Measurements from ENCODE around the gene BRICD5.
"Not testable (repeated sequence)": the region's sequence is repeated elsewhere in the genome, so short reads cannot be mapped to it uniquely, and the experiment has no call there.

The BRICD5 gene

DNA sequence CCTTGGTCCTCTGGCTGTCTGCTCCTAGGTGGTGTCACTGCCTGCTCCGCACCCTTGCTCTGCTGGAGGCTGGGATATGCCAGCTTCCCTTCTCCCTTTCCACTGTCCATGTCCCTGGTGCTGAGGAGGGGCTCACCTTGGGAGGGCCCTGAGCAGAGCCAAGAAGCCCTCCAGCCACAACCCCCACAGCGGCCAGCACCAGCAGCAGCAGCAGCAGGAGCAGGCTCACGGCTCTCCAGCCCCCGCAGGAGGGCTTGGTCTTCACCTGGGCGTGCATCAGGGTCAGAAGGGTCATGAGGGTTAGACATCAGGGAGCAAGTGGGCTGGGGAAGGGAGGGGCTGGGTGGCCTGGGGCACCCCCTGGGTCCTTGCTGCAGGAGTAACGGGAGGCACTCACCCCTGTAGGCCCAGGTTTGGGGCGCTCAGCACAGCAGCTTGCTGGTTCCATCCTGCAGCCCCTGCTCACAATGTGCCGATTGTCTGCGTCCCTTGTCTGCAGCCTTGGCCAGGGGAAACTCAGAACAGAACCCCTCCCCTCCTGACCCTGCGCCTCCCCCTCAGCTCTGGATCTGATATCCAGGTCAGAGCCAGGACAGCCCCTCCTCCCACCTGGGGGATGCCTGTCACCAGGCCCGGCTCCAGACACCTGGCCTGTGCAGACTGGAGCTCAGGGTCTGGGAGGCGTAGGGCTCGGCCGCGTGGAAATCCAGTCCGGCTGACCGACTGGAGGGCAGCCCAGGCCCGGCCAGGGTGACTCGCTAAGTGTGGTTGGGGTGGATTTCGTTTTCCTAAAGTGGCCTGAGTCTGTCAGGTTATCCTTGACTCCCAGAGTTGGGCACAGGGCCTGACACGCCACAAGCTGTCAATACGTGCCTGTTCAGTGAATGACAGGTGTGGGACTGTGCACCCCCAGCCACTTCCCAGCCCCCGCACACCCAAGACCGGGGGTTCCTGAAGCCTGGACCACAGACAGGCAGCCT, at the start of gene BRICD5:
BRICD5 (minus strand) TSS at position 478 of the 980 bp plus-strand sequence; CDS start at position 448, 30 bp downstream.
- DNase-seq (ENCODE audit: low read depth in 2 of 2) = no peak

DNA sequence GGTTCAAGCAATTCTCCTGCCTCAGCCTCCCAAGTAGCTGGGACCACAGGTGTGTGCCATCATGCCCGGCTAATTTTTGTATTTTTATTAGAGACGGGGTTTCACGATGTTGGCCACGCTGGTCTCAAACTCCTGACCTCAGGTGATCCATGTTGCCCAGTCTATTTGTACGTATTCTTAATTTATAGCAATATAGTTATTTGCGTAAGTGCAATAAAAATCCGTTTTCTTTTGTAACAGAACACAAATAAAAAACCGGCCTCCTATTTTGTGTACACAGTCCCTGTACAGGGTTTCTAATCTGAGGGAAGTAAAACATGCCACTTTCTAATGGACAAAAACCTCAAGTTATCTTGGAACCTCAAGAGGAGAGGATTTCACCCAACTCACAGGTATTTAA, 49.6 kb upstream of the BRICD5 start:
- no peak for DNase-seq (ENCODE audit: low read depth in 2 of 2)

DNA sequence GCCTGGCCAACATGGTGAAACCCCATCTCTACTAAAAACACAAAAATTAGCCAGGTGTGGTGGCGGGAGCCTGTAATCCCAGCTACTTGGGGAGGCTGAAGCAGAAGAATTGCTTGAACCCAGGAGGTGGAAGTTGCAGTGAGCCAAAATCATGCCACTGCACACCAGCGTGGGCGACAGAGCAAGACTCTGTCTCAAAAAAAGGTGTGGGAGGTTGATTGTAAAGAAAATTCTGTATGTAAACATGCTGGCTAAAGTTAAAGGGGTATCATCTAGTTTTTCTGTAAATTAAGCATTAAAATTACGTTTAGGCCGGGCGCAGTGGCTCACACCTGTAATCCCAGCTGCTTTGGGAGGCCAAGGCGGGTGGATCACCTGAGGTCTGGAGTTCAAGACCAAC, 47.9 kb upstream of the BRICD5 start:
- not testable (repeated sequence) for DNase-seq (ENCODE audit: low read depth in 2 of 2)

DNA sequence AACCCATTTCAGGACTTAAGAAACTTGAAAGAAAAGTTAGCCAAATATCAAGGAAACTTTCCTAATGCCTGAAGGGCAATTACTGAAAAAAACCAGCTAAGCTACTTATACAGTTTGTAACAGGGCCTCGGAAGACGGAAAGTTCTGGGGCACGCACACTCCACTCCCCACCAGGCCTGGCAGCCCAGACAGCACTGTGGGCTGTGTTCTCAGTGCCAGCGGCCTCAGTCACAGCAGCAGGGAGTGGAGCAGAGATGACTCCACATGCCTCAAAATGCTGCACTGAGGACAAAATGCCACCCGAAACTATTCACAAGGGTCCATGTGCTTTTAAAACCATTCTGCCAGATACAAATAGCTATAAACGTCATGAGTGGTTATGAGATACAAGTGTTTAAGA, 47.1 kb upstream of the BRICD5 start:
- DNase-seq (ENCODE audit: low read depth in 2 of 2) = no peak

DNA sequence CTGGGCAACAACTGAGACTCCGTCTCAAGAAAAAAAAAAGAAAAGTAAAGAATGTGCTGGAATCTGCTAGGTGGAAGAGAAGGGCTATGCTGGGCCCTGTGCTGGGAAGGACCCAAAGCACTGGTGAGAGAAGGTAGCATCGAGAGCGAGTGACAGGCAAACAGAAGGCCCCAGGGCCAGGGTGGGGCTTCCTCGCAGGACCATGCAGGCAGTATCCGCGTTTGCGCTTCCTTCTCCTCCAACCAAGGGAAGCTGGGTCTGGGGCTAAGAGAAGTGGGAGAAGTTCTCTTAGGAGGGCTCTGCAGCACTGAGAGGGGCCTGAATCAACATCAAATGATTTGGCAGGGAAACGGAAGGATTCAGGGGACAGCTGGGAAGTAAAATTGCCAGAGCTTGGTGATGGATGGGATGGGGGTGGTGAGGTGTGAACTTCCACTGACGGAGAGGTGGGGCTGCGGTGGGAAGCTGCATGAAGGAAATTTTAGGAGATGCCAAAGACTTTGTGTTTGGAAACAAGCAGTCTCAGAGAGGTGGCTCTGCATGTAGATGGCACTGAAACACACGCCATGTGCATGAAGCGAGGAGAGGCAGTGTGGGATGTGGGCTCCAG, 46.0 kb upstream of the BRICD5 start:
- no peak for DNase-seq (ENCODE audit: low read depth in 2 of 2)

DNA sequence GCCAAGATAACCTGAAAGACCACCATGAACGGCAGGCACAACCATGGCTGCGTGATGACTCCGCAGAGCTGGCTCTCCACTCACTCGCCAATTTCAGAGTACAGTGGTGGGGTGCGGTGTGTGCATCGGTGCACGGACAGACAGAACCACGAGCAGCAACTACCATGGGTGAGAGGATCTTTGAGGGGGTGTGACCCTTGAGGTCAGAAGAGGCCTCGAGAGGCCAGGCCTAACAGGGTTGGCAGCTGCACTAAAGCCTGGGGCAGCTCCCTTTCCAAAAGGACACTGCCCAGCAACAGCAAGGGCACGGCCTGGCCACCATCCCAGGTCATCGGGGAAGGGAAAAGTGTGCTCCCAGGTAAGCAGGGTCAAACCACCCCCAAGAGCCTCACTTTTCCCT, 42.6 kb upstream of the BRICD5 start:
- no peak for DNase-seq (ENCODE audit: low read depth in 2 of 2)

DNA sequence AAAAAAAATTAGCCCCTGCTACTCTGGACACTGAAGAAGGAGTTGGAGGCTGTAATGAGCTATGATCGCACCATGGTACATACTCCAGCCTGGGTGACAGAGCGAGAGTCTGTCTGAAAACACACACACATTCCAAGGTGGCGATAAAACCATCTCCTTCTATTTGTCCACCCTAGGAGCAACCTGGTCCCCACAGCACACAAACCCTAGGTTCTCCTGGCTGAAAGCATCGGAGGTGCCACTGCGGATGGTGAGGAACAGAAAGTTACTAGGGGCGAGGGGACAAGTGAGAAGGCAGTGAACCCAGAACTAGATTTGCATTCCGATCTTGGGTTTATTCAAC, 42.1 kb upstream of the BRICD5 start:
- DNase-seq (ENCODE audit: low read depth in 2 of 2) = no peak

DNA sequence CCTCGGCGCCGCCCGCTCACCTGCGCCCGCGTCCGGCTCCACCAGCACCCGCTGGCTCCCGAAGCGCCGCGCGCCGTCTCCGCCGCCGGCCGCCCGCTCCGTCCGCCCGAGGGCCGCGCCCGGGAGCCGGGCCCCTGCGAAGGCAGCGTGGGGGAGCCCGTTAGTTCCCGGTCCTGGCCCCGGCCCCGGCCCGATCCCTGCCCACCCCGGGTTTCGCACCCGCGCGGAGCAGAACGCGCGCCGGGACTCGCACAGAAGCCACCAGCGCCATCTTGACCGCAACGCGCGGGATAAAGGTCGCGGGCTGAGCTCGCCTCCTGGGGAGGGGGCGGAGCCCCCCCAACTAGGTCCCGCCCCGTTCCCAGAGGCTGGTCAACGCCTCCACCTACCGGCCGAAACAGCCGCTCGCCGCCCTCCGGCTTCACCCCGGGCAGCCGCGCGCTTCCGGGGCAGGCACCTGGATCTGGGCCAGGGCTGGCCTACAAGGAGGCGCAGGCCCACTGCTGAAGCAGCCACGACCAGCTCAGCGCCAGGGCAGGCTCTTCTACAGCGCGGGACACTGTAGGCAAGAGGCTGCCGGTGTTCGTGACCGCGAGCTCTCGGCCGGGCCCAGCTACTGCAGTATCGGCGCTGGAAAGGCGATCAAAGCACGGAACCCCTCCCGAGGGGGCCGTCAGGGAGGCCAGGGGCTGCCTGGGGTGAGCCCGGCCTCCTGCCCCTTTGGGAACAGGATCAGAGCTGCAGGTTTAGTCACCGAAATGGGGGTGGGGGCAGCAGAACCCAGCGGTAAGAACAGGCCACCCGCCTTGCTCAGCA, 40.8 kb upstream of the BRICD5 start, which contains the start of gene ECI1:
ECI1 (minus strand) TSS at position 292 of the 816 bp plus-strand sequence; CDS start at position 271, 21 bp downstream.
- peak; percentile 62 to 77 for DNase-seq (ENCODE audit: low read depth in 2 of 2)

DNA sequence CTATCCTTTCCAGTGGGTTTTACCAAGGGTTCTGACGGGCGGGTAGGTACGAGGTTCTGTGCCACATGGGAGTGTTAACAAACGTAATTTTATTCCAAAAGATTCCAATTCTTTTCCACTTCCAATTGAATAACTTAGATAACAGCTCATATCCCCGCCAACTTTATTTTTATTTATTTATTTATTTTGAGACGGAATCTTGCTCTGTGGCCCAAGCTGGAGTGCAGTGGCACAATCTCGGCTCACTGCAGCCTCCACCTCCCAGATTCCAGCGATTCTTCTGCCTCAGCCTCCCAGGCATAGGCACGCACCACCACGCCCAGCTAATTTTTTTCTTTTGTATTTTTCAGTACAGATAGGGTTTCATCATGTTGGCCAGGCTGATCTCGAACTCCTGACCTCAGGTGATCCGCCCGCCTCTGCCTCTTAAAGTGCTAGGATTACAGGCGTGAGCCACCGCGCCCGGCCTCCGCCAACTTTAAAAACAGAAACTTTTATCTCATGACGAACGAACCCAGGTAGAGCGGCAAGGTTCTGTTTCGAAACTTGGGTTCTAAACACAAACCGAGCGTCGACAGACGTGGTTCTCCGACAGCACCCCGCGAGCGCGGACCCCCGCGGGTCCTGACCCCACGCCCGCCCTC, 40.1 kb upstream of the BRICD5 start:
- peak in 1 of 2 donors; percentile 39 for DNase-seq (ENCODE audit: low read depth in 2 of 2)

DNA sequence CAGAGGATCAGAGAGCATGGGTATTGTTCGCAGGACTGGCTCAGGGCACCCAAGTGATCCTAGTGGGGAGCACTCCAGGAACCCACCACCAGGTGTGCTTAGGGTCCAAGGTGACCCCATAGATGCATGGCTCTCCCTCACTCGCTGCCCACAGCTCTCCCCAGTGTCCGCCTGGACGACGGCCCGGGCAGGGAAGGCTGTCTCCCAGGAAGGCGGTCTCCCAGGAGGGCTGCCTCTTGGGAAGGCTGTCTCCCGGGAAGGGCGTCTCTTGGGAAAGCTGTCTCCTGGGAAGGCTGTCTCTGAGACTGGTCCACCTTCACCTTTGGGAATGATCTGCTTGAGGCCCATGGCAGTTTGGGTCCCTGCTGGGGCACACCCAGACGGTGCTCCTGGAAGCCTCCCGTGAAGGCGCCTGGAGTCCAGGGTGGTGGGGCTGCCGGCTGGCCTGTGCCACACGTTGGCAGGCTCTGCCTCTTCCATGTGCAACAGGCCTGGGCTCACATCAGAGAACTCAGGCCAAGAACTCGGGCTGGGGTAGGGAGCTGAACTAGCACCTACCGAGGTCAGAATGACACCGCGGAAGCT, 35.7 kb upstream of the BRICD5 start:
- DNase-seq (ENCODE audit: low read depth in 2 of 2) = no peak

DNA sequence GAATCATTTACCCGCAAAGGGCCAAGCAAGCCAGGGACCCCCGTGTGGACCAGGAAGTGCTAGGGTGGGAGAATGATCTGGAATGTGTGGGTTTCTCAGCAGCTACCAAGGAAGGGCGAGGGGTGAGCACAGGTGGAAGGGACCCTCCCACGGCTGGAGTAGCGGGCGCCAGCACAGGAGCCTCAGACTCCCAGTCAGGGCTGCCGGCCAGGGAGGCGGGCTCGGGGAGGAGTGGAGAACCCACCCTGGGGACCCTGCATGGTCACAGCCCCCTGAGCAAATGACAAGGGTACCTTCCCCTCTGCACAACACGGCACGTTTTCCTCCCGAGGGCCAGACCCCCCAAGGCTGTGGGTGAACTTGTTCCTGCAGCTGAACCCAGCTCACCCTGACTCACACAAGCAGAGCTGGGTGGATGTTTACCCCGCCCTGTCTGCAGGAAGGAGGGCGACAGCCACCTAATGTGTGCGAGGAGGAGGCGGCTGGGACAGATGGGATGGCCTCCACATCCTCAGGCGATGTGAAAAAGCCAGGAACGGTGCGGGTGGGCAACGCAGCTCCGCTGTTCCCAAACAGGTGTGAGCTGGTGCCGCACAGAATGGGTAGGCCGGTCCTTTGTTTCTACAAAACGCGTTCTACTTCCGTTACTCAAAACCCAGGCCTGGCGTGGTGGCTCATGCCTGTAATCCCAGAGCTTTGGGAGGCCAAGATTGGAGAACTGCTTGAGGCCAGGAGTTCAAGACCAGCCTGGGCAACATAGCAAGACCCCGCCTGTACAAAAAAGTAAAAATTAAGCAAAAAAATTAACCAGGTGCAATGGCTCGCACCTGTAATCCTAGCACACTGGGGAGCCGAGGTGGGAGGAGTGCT, 34.5 kb upstream of the BRICD5 start:
- no peak for DNase-seq (ENCODE audit: low read depth in 2 of 2)

DNA sequence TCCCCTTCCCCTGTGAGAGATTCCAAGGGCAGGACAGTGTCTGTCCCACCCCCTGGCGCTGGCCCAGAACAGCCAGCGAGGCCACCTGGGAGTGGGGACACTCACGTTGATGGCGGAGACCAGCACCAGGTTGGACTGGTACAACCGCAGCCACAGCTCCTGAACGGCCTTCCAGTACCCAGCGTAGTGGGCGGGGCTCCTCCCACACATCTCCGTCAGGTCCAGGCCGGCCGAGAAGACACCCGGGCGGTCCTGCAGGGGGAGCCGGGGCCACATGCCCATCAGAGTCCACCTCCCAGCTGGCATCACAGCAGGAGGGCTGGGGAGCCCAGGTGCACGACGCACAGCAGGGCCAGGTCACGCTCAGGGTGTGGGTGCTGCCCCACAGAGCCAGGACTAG, 33.6 kb upstream of the BRICD5 start:
- DNase-seq (ENCODE audit: low read depth in 2 of 2) = no peak

DNA sequence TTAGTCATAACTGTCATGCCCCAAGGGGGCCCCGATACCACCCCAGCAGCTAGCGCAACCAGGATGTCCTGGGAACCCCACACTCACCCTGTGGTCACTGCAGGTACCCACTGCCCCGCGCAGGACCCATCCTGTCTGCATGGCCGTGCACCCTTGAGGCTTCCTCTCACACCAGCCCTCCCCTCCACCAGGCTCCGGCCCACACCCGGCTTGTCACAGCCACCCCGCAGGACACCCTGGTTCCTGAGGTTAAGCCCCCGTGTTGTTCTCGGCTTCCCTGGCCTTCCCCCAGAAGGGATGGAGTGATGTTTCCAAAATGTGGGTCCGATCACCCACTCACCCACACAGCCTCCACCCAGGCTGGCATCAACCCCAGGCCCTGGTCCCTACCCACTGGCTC, 33.1 kb upstream of the BRICD5 start:
- DNase-seq (ENCODE audit: low read depth in 2 of 2) = no peak

DNA sequence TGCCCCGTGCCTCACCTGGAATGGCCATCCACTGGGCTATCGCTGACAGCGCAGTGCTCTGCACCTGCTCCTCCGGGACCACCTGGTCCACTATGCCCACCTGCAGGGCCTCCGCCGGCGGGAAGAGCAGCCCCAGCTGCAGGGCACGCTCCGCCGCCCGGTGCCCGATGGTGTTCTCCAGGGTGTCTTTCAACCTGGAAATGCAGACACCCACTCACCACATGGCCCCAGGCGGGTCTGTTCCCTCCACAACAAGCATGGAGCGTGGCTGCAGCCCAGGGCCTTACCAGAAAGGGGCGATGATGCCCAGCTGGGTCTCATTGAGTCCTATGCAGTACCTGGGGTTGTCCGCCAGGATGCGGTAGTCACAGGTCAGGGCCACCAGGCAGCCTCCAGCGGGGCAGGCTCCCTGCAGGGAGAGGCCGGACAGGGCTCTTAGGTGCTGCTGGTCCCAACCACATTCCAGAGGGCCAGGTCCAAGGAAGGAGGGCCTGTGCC, 32.4 kb upstream of the BRICD5 start:
- DNase-seq (ENCODE audit: low read depth in 2 of 2) = no peak

DNA sequence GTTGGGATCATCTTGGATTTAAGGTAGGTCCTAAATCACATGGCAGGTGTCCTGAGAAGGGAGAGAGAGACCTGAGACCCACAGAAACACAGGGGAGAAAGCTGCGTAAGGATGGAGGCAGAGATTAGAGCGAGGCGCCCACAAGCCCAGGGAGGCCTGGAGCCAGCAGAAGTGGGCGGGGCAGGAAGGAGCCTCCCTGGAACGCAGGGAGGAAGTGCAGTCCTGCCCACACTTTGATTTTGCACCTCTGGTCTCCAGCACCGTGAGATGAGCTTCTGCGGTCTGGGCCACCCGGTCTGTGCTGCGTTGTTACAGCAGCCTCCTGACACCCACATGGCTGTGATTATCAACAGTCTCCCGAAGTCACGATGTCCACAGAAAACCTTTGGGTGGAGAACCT, 31.9 kb upstream of the BRICD5 start:
- no peak for DNase-seq (ENCODE audit: low read depth in 2 of 2)

DNA sequence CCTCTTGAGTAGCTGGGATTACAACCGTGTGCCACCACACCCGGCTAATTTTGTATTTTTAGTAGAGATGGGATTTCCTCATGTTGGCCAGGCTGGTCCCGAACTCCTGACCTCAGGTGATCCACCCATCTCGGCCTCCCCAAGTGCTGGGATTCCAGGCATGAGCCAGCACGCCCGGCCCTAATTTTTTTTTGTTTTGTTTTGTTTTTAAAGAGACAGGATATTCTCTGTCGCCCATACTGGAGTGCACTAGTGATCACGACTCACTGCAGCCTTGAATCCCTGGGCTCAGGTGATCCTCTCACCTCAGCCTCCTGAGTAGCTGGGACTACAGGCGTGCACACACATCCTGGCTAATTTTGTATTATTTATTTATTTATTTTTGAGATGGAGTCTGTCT, 29.7 kb upstream of the BRICD5 start:
- not testable (repeated sequence) for DNase-seq (ENCODE audit: low read depth in 2 of 2)

DNA sequence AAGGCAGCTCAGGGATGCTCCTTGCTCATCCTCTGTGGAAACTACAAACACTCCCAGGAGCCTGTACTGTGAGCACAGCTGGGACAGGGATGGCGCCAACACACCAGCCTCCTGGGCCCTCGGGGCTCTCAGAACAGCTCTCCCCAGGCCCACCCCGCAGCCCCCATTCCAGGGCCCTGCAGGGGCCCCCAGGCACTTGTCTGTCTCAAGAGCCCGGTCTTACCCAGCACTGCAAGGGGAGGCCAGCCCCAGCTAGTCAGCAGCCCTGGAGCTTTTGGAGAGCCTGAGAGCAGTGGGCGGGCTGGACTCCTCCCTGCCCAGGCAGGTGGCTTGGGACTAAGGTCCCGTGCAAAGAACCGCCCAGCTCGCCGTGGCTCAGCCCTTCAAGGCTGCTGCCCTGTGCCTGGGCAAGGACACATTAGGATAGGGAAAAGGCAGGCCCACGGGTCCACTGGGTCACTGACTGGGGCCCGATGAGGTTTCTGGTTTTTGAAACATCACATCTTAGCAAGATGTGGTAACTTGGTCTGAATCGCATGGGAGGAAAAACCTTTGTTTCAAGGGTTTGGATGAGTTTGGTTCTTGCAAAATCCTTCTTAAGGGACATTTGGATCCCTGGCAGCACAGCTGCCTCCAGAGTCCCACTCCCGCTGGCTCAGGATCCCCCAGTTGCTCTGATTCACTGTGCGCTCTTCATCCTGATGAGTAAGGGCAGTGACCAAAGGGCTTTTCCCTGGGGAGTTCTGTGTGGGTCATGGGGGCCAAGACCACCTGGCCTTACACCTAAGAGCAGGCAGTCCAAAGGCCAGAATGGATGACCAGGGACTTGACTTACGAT, 28.4 kb upstream of the BRICD5 start:
- DNase-seq (ENCODE audit: low read depth in 2 of 2) = no peak

DNA sequence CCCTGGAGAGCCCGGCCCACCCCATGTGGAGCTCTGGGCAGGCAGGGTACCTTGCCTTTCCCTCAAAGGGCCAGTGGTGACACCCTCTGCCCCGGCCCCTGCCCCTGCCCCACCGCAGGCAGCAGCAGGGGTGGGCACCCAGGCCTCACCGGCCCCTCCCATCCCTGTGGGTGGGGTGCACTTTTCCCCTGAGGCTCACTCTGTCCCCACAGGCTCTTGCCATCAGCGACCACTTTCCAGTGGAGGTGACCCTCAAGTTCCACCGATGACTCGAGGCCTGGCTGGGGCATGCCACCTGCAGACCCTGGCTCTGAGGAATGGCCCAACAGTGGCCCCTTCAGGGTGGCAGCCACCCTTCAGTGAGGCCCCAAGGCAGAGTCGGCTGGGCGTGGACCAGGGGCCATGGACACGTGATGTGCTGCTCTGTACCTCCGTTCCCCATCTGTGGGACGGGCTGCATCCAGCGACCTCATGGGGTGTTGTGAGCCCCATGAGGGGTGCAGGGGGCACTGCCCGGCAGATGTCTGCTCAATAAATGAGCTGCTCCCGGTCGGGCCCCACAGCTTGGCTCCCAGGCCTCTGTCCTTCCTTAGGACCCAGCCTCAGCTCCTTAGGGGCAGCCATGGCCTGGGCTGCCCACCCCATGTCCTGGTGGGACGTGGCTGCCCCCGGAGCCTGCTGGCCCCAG, 27.6 kb upstream of the BRICD5 start:
- DNase-seq (ENCODE audit: low read depth in 2 of 2) = no peak
